SK-N-SH treated with all-trans-retinoic acid at 6 μM for 48 hours (cell line): ENCODE results near the gene HACL1.

Source experiments
- ATAC-seq: fragments of 200-7000 bp; cut with Tn5 transposase; 3 replicates; pipeline ENCODE4 v1.9.1; 2020; ENCODE audit warnings: mild to moderate bottlenecking, moderate library complexity
- ARNTL ChIP-seq: fragments of 450-650 bp; formaldehyde crosslinking; IDR thresholded peaks from 2 replicates; pipeline ENCODE4 v1.5.0; 2020; ENCODE audit warnings: low read depth, mild to moderate bottlenecking, moderate library complexity, borderline replicate concordance
- BACH2 ChIP-seq: fragments of 250-450 bp; sonication (Bioruptor Pico); IDR thresholded peaks from 2 replicates; pipeline ENCODE4 v1.9.0; 2021; ENCODE audit warnings: mild to moderate bottlenecking, borderline replicate concordance
- CSDC2 ChIP-seq: fragments of 250-450 bp; sonication (Bioruptor Pico); IDR thresholded peaks from 2 replicates; pipeline ENCODE4 v1.5.0; 2020; ENCODE audit warnings: mild to moderate bottlenecking, moderate library complexity
- GLIS3 ChIP-seq: fragments of 250-450 bp; sonication (Bioruptor Pico); IDR thresholded peaks from 2 replicates; pipeline ENCODE4 v1.5.0; 2020; ENCODE audit warnings: mild to moderate bottlenecking, moderate library complexity
- ISL1 ChIP-seq: fragments of 250-450 bp; sonication (Bioruptor Pico); IDR thresholded peaks from 2 replicates; pipeline ENCODE4 v2.1.2; 2022; ENCODE audit warnings: mild to moderate bottlenecking, moderate library complexity
- OSR1 ChIP-seq: fragments of 250-450 bp; sonication (Bioruptor Pico); IDR thresholded peaks from 2 replicates; pipeline ENCODE4 v1.8.0; 2022; ENCODE audit warnings: moderate library complexity, mild to moderate bottlenecking, inconsistent platforms
- PATZ1 ChIP-seq: fragments of 250-450 bp; sonication (Bioruptor Pico); IDR thresholded peaks from 2 replicates; pipeline ENCODE4 v1.8.0; 2020; ENCODE audit warnings: mild to moderate bottlenecking, moderate library complexity, borderline replicate concordance
- RARB ChIP-seq: fragments of 250-450 bp; sonication (Bioruptor Pico); IDR thresholded peaks from 2 replicates; pipeline ENCODE4 v1.8.0; 2021; ENCODE audit warnings: mild to moderate bottlenecking, moderate library complexity
- SNAI2 ChIP-seq: fragments of 250-450 bp; sonication (Bioruptor Pico); IDR thresholded peaks from 2 replicates; pipeline ENCODE4 v1.5.0; 2020; ENCODE audit warnings: mild to moderate bottlenecking, moderate library complexity
- TCF4 ChIP-seq: fragments of 250-450 bp; sonication (Bioruptor Pico); IDR thresholded peaks from 2 replicates; pipeline ENCODE4 v1.8.0; 2021; ENCODE audit warnings: mild to moderate bottlenecking, moderate library complexity, borderline replicate concordance
- TOX ChIP-seq: fragments of 250-450 bp; sonication (Bioruptor Pico); IDR thresholded peaks from 2 replicates; pipeline ENCODE4 v1.8.0; 2021; ENCODE audit warnings: mild to moderate bottlenecking, moderate library complexity, borderline replicate concordance
- TSHZ2 ChIP-seq: fragments of 250-450 bp; sonication (Bioruptor Pico); IDR thresholded peaks from 2 replicates; pipeline ENCODE4 v1.5.0; 2020; ENCODE audit warnings: mild to moderate bottlenecking, moderate library complexity
- ZC3H10 ChIP-seq: fragments of 250-450 bp; sonication (Bioruptor Pico); IDR thresholded peaks from 2 replicates; pipeline ENCODE4 v1.5.1; 2021; ENCODE audit warnings: mild to moderate bottlenecking, moderate library complexity
- ZFP3 ChIP-seq: fragments of 250-450 bp; sonication (Bioruptor Pico); IDR thresholded peaks from 2 replicates; pipeline ENCODE4 v1.5.0; 2020; ENCODE audit warnings: mild to moderate bottlenecking, moderate library complexity
- ZNF565 ChIP-seq: fragments of 450-650 bp; formaldehyde crosslinking; conservative IDR thresholded peaks from 2 replicates; pipeline ENCODE4 v1.5.0; 2020; ENCODE audit warnings: low read depth, mild to moderate bottlenecking, moderate library complexity
- ZNF70 ChIP-seq: fragments of 450-650 bp; formaldehyde crosslinking; IDR thresholded peaks from 2 replicates; pipeline ENCODE4 v1.5.0; 2020; ENCODE audit warnings: mild to moderate bottlenecking, moderate library complexity
- ZNF8 ChIP-seq: fragments of 450-650 bp; formaldehyde crosslinking; IDR thresholded peaks from 2 replicates; pipeline ENCODE4 v1.5.0; 2020; ENCODE audit warnings: mild to moderate bottlenecking, moderate library complexity
- TF ChIP-seq, protein P1 (sequence below): fragments of 250-450 bp; sonication (Bioruptor Pico); IDR thresholded peaks from 2 replicates; pipeline ENCODE4 v1.5.1; 2021; ENCODE audit warnings: mild to moderate bottlenecking, moderate library complexity
- TF ChIP-seq, protein P2 (sequence below): fragments of 250-450 bp; sonication (Bioruptor Pico); IDR thresholded peaks from 2 replicates; pipeline ENCODE4 v1.5.1; 2020; ENCODE audit warnings: low read depth, mild to moderate bottlenecking, moderate library complexity
- TF ChIP-seq, protein P3 (sequence below): fragments of 250-450 bp; sonication (Bioruptor Pico); IDR thresholded peaks from 2 replicates; pipeline ENCODE4 v1.8.0; 2021; ENCODE audit warnings: low read depth, mild to moderate bottlenecking, moderate library complexity, borderline replicate concordance

HACL1 gene

GRCh38 chr3:15513810-15514662, 87.3 kb downstream of the HACL1 start:
- no peak for ATAC-seq
- TF ChIP-seq GLIS3: no peak
- no peak for TF ChIP-seq ZNF70
- TF ChIP-seq TCF4: no peak
- TF ChIP-seq, protein P1, sequence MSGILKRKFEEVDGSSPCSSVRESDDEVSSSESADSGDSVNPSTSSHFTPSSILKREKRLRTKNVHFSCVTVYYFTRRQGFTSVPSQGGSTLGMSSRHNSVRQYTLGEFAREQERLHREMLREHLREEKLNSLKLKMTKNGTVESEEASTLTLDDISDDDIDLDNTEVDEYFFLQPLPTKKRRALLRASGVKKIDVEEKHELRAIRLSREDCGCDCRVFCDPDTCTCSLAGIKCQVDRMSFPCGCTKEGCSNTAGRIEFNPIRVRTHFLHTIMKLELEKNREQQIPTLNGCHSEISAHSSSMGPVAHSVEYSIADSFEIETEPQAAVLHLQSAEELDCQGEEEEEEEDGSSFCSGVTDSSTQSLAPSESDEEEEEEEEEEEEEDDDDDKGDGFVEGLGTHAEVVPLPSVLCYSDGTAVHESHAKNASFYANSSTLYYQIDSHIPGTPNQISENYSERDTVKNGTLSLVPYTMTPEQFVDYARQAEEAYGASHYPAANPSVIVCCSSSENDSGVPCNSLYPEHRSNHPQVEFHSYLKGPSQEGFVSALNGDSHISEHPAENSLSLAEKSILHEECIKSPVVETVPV (CRISPR knock-in tag): no peak
- no peak for TF ChIP-seq ZNF565 (CRISPR knock-in tag)
- no peak for TF ChIP-seq CSDC2 (CRISPR knock-in tag)
- TF ChIP-seq, protein P2, sequence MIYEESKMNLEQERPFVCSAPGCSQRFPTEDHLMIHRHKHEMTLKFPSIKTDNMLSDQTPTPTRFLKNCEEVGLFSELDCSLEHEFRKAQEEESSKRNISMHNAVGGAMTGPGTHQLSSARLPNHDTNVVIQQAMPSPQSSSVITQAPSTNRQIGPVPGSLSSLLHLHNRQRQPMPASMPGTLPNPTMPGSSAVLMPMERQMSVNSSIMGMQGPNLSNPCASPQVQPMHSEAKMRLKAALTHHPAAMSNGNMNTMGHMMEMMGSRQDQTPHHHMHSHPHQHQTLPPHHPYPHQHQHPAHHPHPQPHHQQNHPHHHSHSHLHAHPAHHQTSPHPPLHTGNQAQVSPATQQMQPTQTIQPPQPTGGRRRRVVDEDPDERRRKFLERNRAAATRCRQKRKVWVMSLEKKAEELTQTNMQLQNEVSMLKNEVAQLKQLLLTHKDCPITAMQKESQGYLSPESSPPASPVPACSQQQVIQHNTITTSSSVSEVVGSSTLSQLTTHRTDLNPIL (CRISPR knock-in tag): no peak
- TF ChIP-seq ZNF8 (CRISPR knock-in tag): no peak
- no peak for TF ChIP-seq OSR1 (CRISPR knock-in tag)

GRCh38 chr3:15513116-15513515, 88.3 kb downstream of the HACL1 start:
- no peak for ATAC-seq
- TF ChIP-seq TCF4 (no peak), CSDC2 (CRISPR knock-in tag) (no peak), ZFP3 (CRISPR knock-in tag) (no peak), ZNF70 (no peak), ZNF565 (CRISPR knock-in tag) (no peak), ISL1 (CRISPR knock-in tag) (no peak), ARNTL (CRISPR knock-in tag) (no peak), SNAI2 (CRISPR knock-in tag) (no peak), TOX (CRISPR knock-in tag) (no peak), BACH2 (CRISPR knock-in tag) (no peak), ZC3H10 (CRISPR knock-in tag) (no peak)
- TF ChIP-seq, protein P3, sequence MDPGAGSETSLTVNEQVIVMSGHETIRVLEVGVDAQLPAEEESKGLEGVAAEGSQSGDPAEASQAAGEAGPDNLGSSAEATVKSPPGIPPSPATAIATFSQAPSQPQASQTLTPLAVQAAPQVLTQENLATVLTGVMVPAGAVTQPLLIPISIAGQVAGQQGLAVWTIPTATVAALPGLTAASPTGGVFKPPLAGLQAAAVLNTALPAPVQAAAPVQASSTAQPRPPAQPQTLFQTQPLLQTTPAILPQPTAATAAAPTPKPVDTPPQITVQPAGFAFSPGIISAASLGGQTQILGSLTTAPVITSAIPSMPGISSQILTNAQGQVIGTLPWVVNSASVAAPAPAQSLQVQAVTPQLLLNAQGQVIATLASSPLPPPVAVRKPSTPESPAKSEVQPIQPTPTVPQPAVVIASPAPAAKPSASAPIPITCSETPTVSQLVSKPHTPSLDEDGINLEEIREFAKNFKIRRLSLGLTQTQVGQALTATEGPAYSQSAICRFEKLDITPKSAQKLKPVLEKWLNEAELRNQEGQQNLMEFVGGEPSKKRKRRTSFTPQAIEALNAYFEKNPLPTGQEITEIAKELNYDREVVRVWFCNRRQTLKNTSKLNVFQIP (CRISPR knock-in tag): no peak
- TF ChIP-seq, protein P1 (CRISPR knock-in tag): no peak

DNA sequence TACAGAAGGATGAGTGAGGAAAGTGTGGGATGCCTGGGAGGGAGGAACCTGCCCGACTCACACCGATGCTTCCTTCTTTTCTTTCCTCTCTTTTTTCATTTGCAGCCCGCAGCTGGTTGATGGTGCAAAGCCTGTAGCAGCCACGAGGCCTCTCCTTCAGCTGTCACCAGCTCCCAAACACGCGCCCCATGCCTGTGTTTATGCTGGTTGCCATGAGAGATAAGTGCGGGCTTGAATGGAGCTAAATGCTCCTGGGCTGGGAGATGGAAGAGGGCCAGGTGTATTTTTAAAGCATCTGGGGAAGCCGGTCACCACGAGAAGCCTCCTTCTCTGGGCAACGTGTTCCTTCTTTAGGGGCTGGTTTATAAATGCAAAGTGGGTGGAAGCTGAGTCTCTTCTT, 89.2 kb downstream of the HACL1 start:
- no peak for TF ChIP-seq TSHZ2 (CRISPR knock-in tag)
- no peak for TF ChIP-seq GLIS3
- no peak for TF ChIP-seq ARNTL (CRISPR knock-in tag)
- TF ChIP-seq RARB (CRISPR knock-in tag): no peak
- TF ChIP-seq CSDC2 (CRISPR knock-in tag): no peak
- TF ChIP-seq ZNF565 (CRISPR knock-in tag): no peak
- TF ChIP-seq PATZ1 (CRISPR knock-in tag): no peak
- TF ChIP-seq ZNF70: no peak
- ATAC-seq: no peak
